ENCODE results near the gene NUDT22.

The NUDT22 gene

GRCh38 chr11:64229744-64230170, 3.7 kb downstream of the NUDT22 start:
- no peak for FAIRE-seq

GRCh38 chr11:64230171-64230984, 4.3 kb downstream of the NUDT22 start, which contains the start of gene DNAJC4:
Gene DNAJC4, plus strand, starts transcription at chr11:64230548. Its CDS starts 307 bp downstream, at chr11:64230855.
- FAIRE-seq, result peak; percentile 88

- FAIRE-seq, result no peak
Measured at GRCh38 chr11:64230985-64231365, 4.9 kb downstream of the NUDT22 start.

- FAIRE-seq, result no peak
Measured at GRCh38 chr11:64231546-64231945, 5.5 kb downstream of the NUDT22 start.

GRCh38 chr11:64232182-64232966, 6.3 kb downstream of the NUDT22 start:
- no peak for FAIRE-seq

GRCh38 chr11:64232967-64233315, 6.9 kb downstream of the NUDT22 start:
- no peak for FAIRE-seq

GRCh38 chr11:64233913-64234586, 8.0 kb downstream of the NUDT22 start, which contains the start of gene VEGFB:
Gene VEGFB, plus strand, starts transcription at chr11:64234584. Its CDS starts 250 bp downstream, at chr11:64234834.
- FAIRE-seq, result no peak

- no peak for FAIRE-seq
Measured at GRCh38 chr11:64234647-64235379, 8.7 kb downstream of the NUDT22 start.

GRCh38 chr11:64235437-64236161, 9.5 kb downstream of the NUDT22 start:
- FAIRE-seq, result no peak

- FAIRE-seq, result no peak
Measured at GRCh38 chr11:64237484-64237951, 11.4 kb downstream of the NUDT22 start.

- FAIRE-seq, result no peak
Measured at GRCh38 chr11:64238076-64238475, 12.0 kb downstream of the NUDT22 start.

GRCh38 chr11:64238999-64239398, 12.9 kb downstream of the NUDT22 start:
- no peak for FAIRE-seq

GRCh38 chr11:64239662-64240434, 13.8 kb downstream of the NUDT22 start:
- no peak for FAIRE-seq

GRCh38 chr11:64240435-64241240, 14.6 kb downstream of the NUDT22 start, which contains the start of gene FKBP2:
Gene FKBP2, plus strand, starts transcription at chr11:64241095. Its CDS starts 1,293 bp downstream, at chr11:64242388.
- FAIRE-seq, result peak; percentile 46

- no peak for FAIRE-seq
Measured at GRCh38 chr11:64241241-64241490, 15.1 kb downstream of the NUDT22 start.

- FAIRE-seq, result peak; percentile 92
Measured at GRCh38 chr11:64241491-64242374, 15.7 kb downstream of the NUDT22 start.

- FAIRE-seq, result no peak
Measured at GRCh38 chr11:64243236-64243854, 17.3 kb downstream of the NUDT22 start.

- no peak for FAIRE-seq
Measured at GRCh38 chr11:64244107-64244506, 18.0 kb downstream of the NUDT22 start.

- FAIRE-seq, result no peak
Measured at GRCh38 chr11:64244966-64245365, 18.9 kb downstream of the NUDT22 start.

Data from A204.1 (cell line).